Gastrocnemius medialis (tissue), 4 donors: ENCODE measurements around the gene CCDC192. TPM values are rescaled to one million over a fixed set of nuclear protein-coding genes. Genes with fewer than 3 reads are reported as not detected.
"Not testable (repeated sequence)": the region's sequence is repeated elsewhere in the genome, so short reads cannot be mapped to it uniquely, and the experiment has no call there.

Experiments used
- ATAC-seq, 2 donors: fragments of 150-250 bp; one replicate each; pipeline ENCODE4 v1.9.1; 2016
- DNase-seq, 2 donors: peaks; one replicate each; pipeline ENCODE4 v3.0.0-alpha.2; 2019
- H3K27ac ChIP-seq, 4 donors: fragments of 200-600 bp; sonication (generic); 1 replicate in 1 of 4; 2 replicates in 3 of 4; pipeline ENCODE4 v1.5.1; 2016 to 2018; ENCODE audit warnings: mild to moderate bottlenecking in 2 of 4, moderate library complexity in 1 of 4
- H3K27me3 ChIP-seq, 3 donors: fragments of 200-600 bp; sonication (generic) in 2 of 3; 1 replicate in 1 of 3; 2 replicates in 2 of 3; pipeline versions ENCODE4 v1.5.1 to v1.6.0; 2016 to 2019; ENCODE audit warnings: mild to moderate bottlenecking in 1 of 3, moderate library complexity in 1 of 3
- H3K36me3 ChIP-seq, 2 donors: fragments of 200-600 bp; sonication (generic) in 1 of 2; one replicate each; pipeline ENCODE4 v1.5.1; 2017 to 2018
- H3K4me1 ChIP-seq, 2 donors: fragments of 200-600 bp; sonication (generic) in 1 of 2; one replicate each; pipeline ENCODE4 v1.5.1; 2016 to 2017; ENCODE audit warnings: mild to moderate bottlenecking in 2 of 2
- H3K4me3 ChIP-seq, 4 donors: fragments of 200-600 bp; sonication (generic) in 3 of 4; 1 replicate in 1 of 4; 2 replicates in 3 of 4; pipeline ENCODE4 v1.5.1; 2016 to 2019; ENCODE audit warnings: mild to moderate bottlenecking in 2 of 4
- H3K9me3 ChIP-seq, 3 donors: fragments of 200-600 bp; sonication (generic) in 2 of 3; 1 replicate in 1 of 3; 2 replicates in 2 of 3; pipeline ENCODE4 v1.5.1; 2016 to 2019
- CTCF ChIP-seq, 5 experiments: fragments of 450-650 bp in 3 of 5; fragments of 200-600 bp in 2 of 5; sonication (generic) in 2 of 5; IDR thresholded peaks in 4 of 5; conservative IDR thresholded peaks in 1 of 5; 1 replicate in 4 of 5; 2 replicates in 1 of 5; pipeline ENCODE4 v1.5.1; 2016 to 2019; ENCODE audit warnings: antibody characterized with exemption in 5 of 5, mild to moderate bottlenecking in 3 of 5, moderate library complexity in 3 of 5
- POLR2A ChIP-seq, 2 donors: fragments of 450-650 bp; IDR thresholded peaks; one replicate each; pipeline ENCODE4 v1.6.1; 2017; ENCODE audit warnings: antibody characterized with exemption in 2 of 2, mild to moderate bottlenecking in 2 of 2, moderate library complexity in 2 of 2
- in situ Hi-C, 4 donors: fragments of 200-750 bp; cut with MboI; loops; one replicate each; pipeline versions ENCODE4 v1.15.0 to v1.8.0; 2017; ENCODE audit warnings: low sequenced_read_pairs in 4 of 4
- intact Hi-C: fragments of 100-400 bp; cut with DNase I; formaldehyde crosslinking; loops from one replicate; pipeline ENCODE4 v1.15.1; 2023; ENCODE audit warnings: low total_unique reads
- total RNA-seq, 4 donors: library from RNA; depleted of rRNA; stranded (reverse); fragments of >200 nt; gene quantifications; one replicate each; pipeline versions ENCODE4 v1.1.0 to v1.2.3, GENCODE V29; 2016

Gene CCDC192
- total RNA-seq, 4 donors from 2014 or later: not detected

DNA sequence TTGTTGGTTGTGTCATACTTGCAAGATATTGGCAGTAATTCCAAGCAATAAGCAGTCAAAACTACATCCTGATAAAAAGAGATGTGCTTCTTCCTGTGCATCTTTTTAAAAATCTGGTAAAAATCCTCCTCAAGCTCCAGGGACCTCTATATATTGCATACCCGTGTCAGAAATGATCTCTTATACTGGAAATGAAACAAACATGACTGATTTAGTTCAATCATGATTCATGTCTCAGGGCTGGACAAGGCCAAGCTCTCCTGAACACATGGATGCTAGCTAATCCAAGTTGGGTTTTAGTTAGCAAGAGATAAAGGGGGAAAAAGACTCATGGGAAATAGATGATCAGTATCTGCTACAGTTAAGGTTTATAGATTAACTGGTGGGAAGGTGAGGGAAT, 69.3 kb downstream of the CCDC192 start:
- in situ Hi-C loops: no loop called here
- no peak for DNase-seq
- intact Hi-C loops: no loop called here
- no peaks in the 10 kb centered on the region for H3K36me3 ChIP-seq
- no peaks in the 10 kb centered on the region for H3K4me1 ChIP-seq
- H3K9me3 ChIP-seq: no peaks in the 10 kb centered on the region
- H3K4me3 ChIP-seq: no peak overlapping the region
- no peak overlapping the region for H3K27ac ChIP-seq
- TF ChIP-seq CTCF (IDR thresholded peaks at IDR 0.05 in 4 of 5, conservative IDR thresholded peaks at IDR 0.05 in 1 of 5) (no peak), POLR2A (IDR thresholded peaks at IDR 0.05) (no peak)
- no peak for ATAC-seq
- no peaks in the 10 kb centered on the region for H3K27me3 ChIP-seq

DNA sequence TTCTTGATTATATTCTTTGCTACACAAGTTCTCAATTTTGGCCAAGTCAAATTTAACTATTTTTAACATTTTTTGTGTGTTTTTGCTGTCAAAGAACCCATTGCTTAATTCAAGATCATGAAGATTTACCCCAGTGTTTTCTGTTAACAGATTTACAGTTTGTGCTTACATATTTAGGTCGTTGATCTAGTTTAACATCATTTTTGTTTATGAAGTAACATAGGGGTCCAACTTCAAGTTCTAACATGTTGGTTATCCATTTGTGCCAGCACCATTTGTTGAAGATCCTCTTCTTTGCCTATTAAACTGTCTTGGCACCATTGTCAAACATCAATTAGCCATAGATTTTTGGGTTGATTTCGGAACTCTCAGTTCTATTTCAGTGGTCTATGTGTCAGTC, 71.0 kb downstream of the CCDC192 start:
- Histone ChIP-seq H3K27ac (no peak overlapping the region), H3K27me3 (no peaks in the 10 kb centered on the region), H3K9me3 (no peaks in the 10 kb centered on the region), H3K36me3 (no peaks in the 10 kb centered on the region), H3K4me3 (no peak overlapping the region), H3K4me1 (no peaks in the 10 kb centered on the region)
- ATAC-seq: no peak
- in situ Hi-C loops (no loop called here), intact Hi-C loops (no loop called here)
- no peak for DNase-seq
- TF ChIP-seq POLR2A (IDR thresholded peaks at IDR 0.05) (no peak), CTCF (IDR thresholded peaks at IDR 0.05 in 4 of 5, conservative IDR thresholded peaks at IDR 0.05 in 1 of 5) (no peak)

DNA sequence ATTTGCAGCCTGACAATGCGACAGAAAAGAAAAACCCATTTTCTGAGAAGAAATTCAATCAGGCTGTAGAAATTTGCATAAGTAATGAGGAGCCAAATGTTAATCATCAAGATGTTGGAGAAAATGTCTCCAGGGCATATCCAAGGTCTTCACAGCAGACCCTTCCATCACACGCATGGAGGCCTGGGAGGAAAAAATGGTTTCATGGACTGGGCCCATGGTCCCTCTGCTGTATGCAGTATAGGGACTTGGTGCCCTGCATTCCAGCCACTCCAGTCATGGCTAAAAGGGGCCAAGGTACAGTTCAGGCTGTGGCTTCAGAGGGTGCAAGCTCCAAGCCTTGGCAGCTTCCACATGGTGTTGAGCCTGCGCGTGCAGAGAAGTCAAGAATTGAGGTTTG, 73.3 kb downstream of the CCDC192 start:
- Histone ChIP-seq H3K9me3 (no peaks in the 10 kb centered on the region), H3K27ac (no peak overlapping the region), H3K4me1 (no peaks in the 10 kb centered on the region), H3K27me3 (no peaks in the 10 kb centered on the region), H3K4me3 (no peak overlapping the region), H3K36me3 (no peaks in the 10 kb centered on the region)
- ATAC-seq (no peak), DNase-seq (no peak)
- intact Hi-C loops (no loop called here), in situ Hi-C loops (no loop called here)
- TF ChIP-seq POLR2A (IDR thresholded peaks at IDR 0.05) (no peak), CTCF (IDR thresholded peaks at IDR 0.05 in 4 of 5, conservative IDR thresholded peaks at IDR 0.05 in 1 of 5) (no peak)

GRCh38 chr5:127777957-127778356, 74.8 kb downstream of the CCDC192 start:
- H3K36me3 ChIP-seq: no peaks in the 10 kb centered on the region
- ATAC-seq (no peak), DNase-seq (no peak)
- no peaks in the 10 kb centered on the region for H3K9me3 ChIP-seq
- H3K27me3 ChIP-seq: no peaks in the 10 kb centered on the region
- TF ChIP-seq POLR2A (IDR thresholded peaks at IDR 0.05) (no peak), CTCF (IDR thresholded peaks at IDR 0.05 in 4 of 5, conservative IDR thresholded peaks at IDR 0.05 in 1 of 5) (no peak)
- no peak overlapping the region for H3K4me3 ChIP-seq
- intact Hi-C loops: no loop called here
- in situ Hi-C loops: no loop called here
- H3K4me1 ChIP-seq: no peaks in the 10 kb centered on the region
- H3K27ac ChIP-seq: no peak overlapping the region

DNA sequence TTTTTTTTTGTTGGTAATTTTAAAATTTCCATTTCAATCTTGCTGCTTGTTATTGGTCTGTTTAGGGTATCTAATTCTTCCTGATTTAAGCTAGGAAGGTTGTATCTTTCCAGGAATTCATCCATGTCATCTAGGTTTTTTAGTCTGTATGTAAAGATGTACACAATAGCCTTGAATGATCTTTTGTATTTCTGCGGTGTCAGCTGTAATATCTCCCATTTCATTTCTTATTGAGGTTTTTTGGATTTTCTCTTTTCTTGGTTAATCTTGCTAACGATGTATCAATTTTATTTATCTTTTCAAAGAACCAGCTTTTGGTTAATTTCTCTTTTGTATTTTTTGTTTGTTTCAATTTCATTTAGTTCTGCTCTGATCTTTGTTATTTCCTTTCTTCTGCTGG, 79.3 kb downstream of the CCDC192 start:
- H3K4me1 ChIP-seq, H3K27ac ChIP-seq, H3K4me3 ChIP-seq, in situ Hi-C loops, DNase-seq, ATAC-seq, H3K27me3 ChIP-seq, H3K9me3 ChIP-seq, H3K36me3 ChIP-seq: not testable (repeated sequence)
- intact Hi-C loops: loop anchor here (5.0 kb wide), 1 partner anchor 1715 kb away; no protein-coding TSS in a partner anchor
